ENCODE data around the gene BRF1.

GRCh38 chr14:105180592-105181548, 119.9 kb downstream of the BRF1 start, which contains the start of gene NUDT14:
- TF ChIP-seq CTCF (IDR thresholded peaks at IDR 0.05; ENCODE audit: poor library complexity), result no peak
- TF ChIP-seq EZH2phosphoT487 (IDR thresholded peaks at IDR 0.05; ENCODE audit: low read depth, severe bottlenecking, unreplicated experiment), result no peak

Data from hepatocyte (in vitro differentiated cells).